22Rv1 (cell line): ENCODE measurements around the gene FAM163B.

Source experiments
- CTCF ChIP-seq: fragments of 450-650 bp; IDR thresholded peaks from 2 replicates; pipeline ENCODE4 v1.5.1; 2017; ENCODE audit warnings: mild to moderate bottlenecking
- ZFX ChIP-seq: fragments of 450-650 bp; IDR thresholded peaks from 2 replicates; pipeline ENCODE4 v1.6.1; 2017; ENCODE audit warnings: antibody characterized with exemption, borderline replicate concordance

DNA sequence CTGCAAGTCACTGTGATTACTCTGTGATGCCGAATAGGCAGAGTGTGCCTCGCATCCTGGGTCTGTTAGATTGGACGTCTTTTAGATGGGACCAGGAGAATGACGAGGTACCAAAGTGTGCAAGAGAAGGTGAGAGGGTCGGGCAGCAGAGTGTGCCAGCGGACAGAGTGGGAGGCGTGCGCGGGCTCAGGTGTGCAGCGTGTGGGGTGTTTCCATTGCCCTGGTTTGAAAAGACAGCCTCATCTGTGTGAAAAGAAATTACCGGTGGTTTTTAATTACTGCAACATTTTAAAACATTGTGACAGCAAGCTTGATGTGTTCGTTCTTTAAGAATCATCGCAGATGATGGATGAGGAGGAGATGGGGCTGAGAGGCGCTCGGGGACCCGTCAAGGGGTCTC is 4.2 kb upstream of the FAM163B start:
- no peak for TF ChIP-seq CTCF
- TF ChIP-seq ZFX: no peak
